ENCODE results near the gene PANK4.
A peak's percentile ranks its signal among the peaks of the same experiment; 100 is the strongest.

- TF ChIP-seq, protein P1, sequence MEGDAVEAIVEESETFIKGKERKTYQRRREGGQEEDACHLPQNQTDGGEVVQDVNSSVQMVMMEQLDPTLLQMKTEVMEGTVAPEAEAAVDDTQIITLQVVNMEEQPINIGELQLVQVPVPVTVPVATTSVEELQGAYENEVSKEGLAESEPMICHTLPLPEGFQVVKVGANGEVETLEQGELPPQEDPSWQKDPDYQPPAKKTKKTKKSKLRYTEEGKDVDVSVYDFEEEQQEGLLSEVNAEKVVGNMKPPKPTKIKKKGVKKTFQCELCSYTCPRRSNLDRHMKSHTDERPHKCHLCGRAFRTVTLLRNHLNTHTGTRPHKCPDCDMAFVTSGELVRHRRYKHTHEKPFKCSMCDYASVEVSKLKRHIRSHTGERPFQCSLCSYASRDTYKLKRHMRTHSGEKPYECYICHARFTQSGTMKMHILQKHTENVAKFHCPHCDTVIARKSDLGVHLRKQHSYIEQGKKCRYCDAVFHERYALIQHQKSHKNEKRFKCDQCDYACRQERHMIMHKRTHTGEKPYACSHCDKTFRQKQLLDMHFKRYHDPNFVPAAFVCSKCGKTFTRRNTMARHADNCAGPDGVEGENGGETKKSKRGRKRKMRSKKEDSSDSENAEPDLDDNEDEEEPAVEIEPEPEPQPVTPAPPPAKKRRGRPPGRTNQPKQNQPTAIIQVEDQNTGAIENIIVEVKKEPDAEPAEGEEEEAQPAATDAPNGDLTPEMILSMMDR (IDR thresholded peaks at IDR 0.05): peak in 3 of 6 experiments; percentile 19 to 29 (median 20)
- TF ChIP-seq POLR2A (IDR thresholded peaks at IDR 0.05): peak in 1 of 2 donors; percentile 51
Observed at GRCh38 chr1:2546515-2547209, 20.3 kb upstream of the PANK4 start.

Data from thyroid gland (tissue), 4 donors.